B cell (primary cell): ENCODE data around the gene CHST10. TPM values are rescaled to one million over a fixed set of nuclear protein-coding genes. Genes with fewer than 3 reads are reported as not detected.
A peak's percentile ranks its signal among the peaks of the same experiment; 100 is the strongest.

Experiments
- ATAC-seq: fragments of 200-7000 bp; cut with Tn5 transposase; one replicate; pipeline ENCODE4 v1.10.0; 2021; ENCODE audit warnings: low read depth, mild to moderate bottlenecking, moderate number of reproducible peaks, moderate library complexity
- CTCF ChIA-PET: fragments of 350-600 bp; sonication (Branson Sonifier 250); formaldehyde crosslinking; loops from one replicate; lab custom pipeline; 2021; ENCODE audit warnings: antibody characterized with exemption, inconsistent platforms; lab: Charles Lee
- POLR2A ChIA-PET: fragments of 350-600 bp; sonication (Branson Sonifier 250); formaldehyde crosslinking; loops from one replicate; lab custom pipeline; 2021; ENCODE audit warnings: antibody characterized with exemption; lab: Charles Lee
- DNase-seq: peaks from one replicate; pipeline ENCODE4 v3.0.0; 2013
- H2AFZ ChIP-seq: 2 replicates; pipeline ENCODE4 v1.6.1; 2012; ENCODE audit warnings: mild to moderate bottlenecking, low read depth, low read length; ENCODE audit not compliant: insufficient read depth, poor library complexity, severe bottlenecking
- H3K27ac ChIP-seq, 2 donors: 1 replicate in 1 of 2; 2 replicates in 1 of 2; pipeline ENCODE4 v1.5.1; 2012 to 2013; ENCODE audit warnings: low read length in 2 of 2, mild to moderate bottlenecking in 2 of 2, moderate library complexity in 1 of 2
- H3K27me3 ChIP-seq, 4 experiments: fragments of 200-600 bp in 1 of 4; sonication (generic) in 1 of 4; replicated peaks in 1 of 4; 1 replicate in 2 of 4; 2 replicates in 2 of 4; pipeline versions ENCODE4 v1.6.1 to v1.7.0; 2013 to 2016; ENCODE audit warnings: low read length in 3 of 4, mild to moderate bottlenecking in 2 of 4, mixed read lengths in 1 of 4, moderate library complexity in 1 of 4; ENCODE audit not compliant: insufficient read depth in 4 of 4, control insufficient read depth in 3 of 4; ENCODE audit errors: control extremely low read depth in 1 of 4
- H3K36me3 ChIP-seq, 2 experiments: replicated peaks in 1 of 2; 1 replicate in 1 of 2; 2 replicates in 1 of 2; pipeline versions ENCODE4 v1.6.1 to v1.7.1; 2013; ENCODE audit warnings: low read length in 1 of 2; ENCODE audit not compliant: insufficient read depth in 2 of 2, control insufficient read depth in 1 of 2; ENCODE audit errors: control extremely low read depth in 1 of 2, extremely low read depth in 1 of 2
- H3K4me1 ChIP-seq, 2 donors: fragments of 200-600 bp in 1 of 2; sonication (generic) in 1 of 2; 1 replicate in 1 of 2; 2 replicates in 1 of 2; pipeline versions ENCODE4 v1.5.1 to v1.6.1; 2013 to 2017; ENCODE audit warnings: low read length in 2 of 2; ENCODE audit not compliant: control insufficient read depth in 2 of 2, insufficient read depth in 2 of 2
- H3K4me2 ChIP-seq: replicated peaks from 2 replicates; pipeline ENCODE3; 2012; ENCODE audit warnings: mild to moderate bottlenecking, low read depth, low read length; ENCODE audit not compliant: poor library complexity, severe bottlenecking
- H3K4me3 ChIP-seq, 5 experiments: fragments of 200-600 bp in 1 of 5; sonication (generic) in 1 of 5; 1 replicate in 3 of 5; 2 replicates in 2 of 5; pipeline versions ENCODE4 v1.5.1 to v1.7.0; 2011 to 2016; ENCODE audit warnings: low read length in 4 of 5, mild to moderate bottlenecking in 4 of 5, low read depth in 2 of 5, control low read depth in 1 of 5, moderate library complexity in 1 of 5; ENCODE audit not compliant: insufficient read depth in 1 of 5; ENCODE audit errors: control extremely low read depth in 1 of 5, extremely low read depth in 1 of 5
- H3K79me2 ChIP-seq: fragments of 200-600 bp; sonication (generic); one replicate; pipeline ENCODE4 v1.6.0; 2016; ENCODE audit warnings: low read length; ENCODE audit not compliant: control insufficient read depth, insufficient read depth
- H3K9ac ChIP-seq: fragments of 200-600 bp; sonication (generic); 2 replicates; pipeline ENCODE4 v1.6.1; 2017; ENCODE audit warnings: mild to moderate bottlenecking, low read length, moderate library complexity
- H3K9me3 ChIP-seq, 3 donors: one replicate each; pipeline versions ENCODE4 v1.6.1 to v1.7.1; 2013; ENCODE audit warnings: low read length in 2 of 3; ENCODE audit not compliant: control insufficient read depth in 2 of 3, insufficient read depth in 1 of 3; ENCODE audit errors: control extremely low read depth in 1 of 3
- H4K20me1 ChIP-seq: 2 replicates; pipeline ENCODE4 v1.6.0; 2012; ENCODE audit warnings: mild to moderate bottlenecking, low read length; ENCODE audit not compliant: insufficient read depth, control insufficient read depth, poor library complexity, severe bottlenecking
- H3K27ac Mint-ChIP-seq: one replicate; pipeline ENCODE4 v1.8.0; 2021; ENCODE audit warnings: mixed read lengths
- H3K27me3 Mint-ChIP-seq: one replicate; pipeline ENCODE4 v1.8.0; 2021; ENCODE audit warnings: mixed read lengths
- H3K4me1 Mint-ChIP-seq: one replicate; pipeline ENCODE4 v1.8.0; 2021; ENCODE audit warnings: mixed read lengths
- H3K4me3 Mint-ChIP-seq: one replicate; pipeline ENCODE4 v1.8.0; 2021; ENCODE audit warnings: mixed read lengths
- H3K9me3 Mint-ChIP-seq: one replicate; pipeline ENCODE4 v1.8.0; 2022; ENCODE audit warnings: mixed read lengths; ENCODE audit not compliant: insufficient read depth
- EZH2 ChIP-seq: IDR thresholded peaks from 2 replicates; pipeline ENCODE4 v1.6.1; 2012; ENCODE audit warnings: borderline replicate concordance, low read depth, mild to moderate bottlenecking, moderate library complexity, low read length; ENCODE audit not compliant: insufficient read depth, poor library complexity, severe bottlenecking
- WGBS: methylation state at CpG from one replicate; pipeline ENCODE4 v1.1.5; 2013; ENCODE audit warnings: missing lambda C conversion rate; ENCODE audit not compliant: insufficient coverage; 5-methylcytosine and 5-hydroxymethylcytosine counted together
- intact Hi-C: fragments of 100-400 bp; cut with micrococcal nuclease; formaldehyde crosslinking; loops from one replicate; pipeline ENCODE4 v1.10.0; 2022
- polyA plus RNA-seq: library from polyadenylated mRNA; depleted of rRNA; stranded (reverse); fragments of >200 nt; gene quantifications from 2 replicates; pipeline ENCODE4 v1.2.3, GENCODE V29; 2012
- total RNA-seq, 2 donors: library from RNA; stranded (reverse); fragments of 120-200 nt in 1 of 2; gene quantifications; 1 replicate in 1 of 2; 2 replicates in 1 of 2; pipeline versions ENCODE4 v1.2.3 to v1.2.4, GENCODE V29; 2013 to 2022
- TF ChIP-seq, protein P1 (sequence below): fragments of 200-600 bp; IDR thresholded peaks from one replicate; pipeline ENCODE4 v1.8.0; 2022; ENCODE audit warnings: antibody characterized with exemption, mild to moderate bottlenecking

The CHST10 gene
- total and polyA plus RNA-seq, 2 donors (not counting 1 experiment from before 2014, with no cell fraction given), result 5.2 to 9.9 TPM

DNA sequence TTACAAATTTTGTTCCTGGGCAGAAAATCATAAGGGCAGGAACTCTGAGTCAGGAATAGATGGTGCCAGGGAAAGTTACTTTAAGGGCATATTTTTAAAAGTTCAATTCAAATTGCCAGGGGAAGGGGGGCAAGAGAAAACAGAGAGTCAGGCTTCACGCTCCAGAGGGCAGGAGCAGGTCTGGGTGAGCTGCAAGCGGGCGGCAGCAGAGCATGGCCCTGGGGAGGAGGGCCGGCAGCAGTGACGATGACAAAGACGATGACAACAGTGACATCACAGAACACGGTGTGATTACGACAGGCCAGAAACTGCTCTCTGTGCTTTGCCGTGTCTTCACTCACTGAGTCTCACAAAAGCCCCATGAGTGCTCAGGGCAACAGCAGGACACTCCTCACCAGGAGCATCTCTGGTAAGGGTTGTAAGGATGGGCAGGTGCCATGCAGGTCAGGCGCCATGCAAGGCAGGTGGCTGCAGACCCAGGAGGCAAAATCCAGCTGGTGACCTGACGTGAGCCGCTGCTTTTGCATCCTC, 23.3 kb downstream of the CHST10 start:
- H3K36me3 ChIP-seq, result no peaks in the 10 kb centered on the region
- ChIA-PET POLR2A (interaction anchor here (0.7 to 1.3 kb wide), 3 partner anchors 24 to 513 kb away, joined by 3 to 5 read pairs (median 3); partner anchors contain the start of gene PDCL3), CTCF (interaction anchor here (0.6 to 3.7 kb wide), 2 partner anchors 13 to 172 kb away, joined by 3 to 16 read pairs; no protein-coding TSS in a partner anchor)
- peak overlapping the region; percentile 51 for H3K9ac ChIP-seq
- no peak for TF ChIP-seq EZH2
- TF ChIP-seq, protein P1, sequence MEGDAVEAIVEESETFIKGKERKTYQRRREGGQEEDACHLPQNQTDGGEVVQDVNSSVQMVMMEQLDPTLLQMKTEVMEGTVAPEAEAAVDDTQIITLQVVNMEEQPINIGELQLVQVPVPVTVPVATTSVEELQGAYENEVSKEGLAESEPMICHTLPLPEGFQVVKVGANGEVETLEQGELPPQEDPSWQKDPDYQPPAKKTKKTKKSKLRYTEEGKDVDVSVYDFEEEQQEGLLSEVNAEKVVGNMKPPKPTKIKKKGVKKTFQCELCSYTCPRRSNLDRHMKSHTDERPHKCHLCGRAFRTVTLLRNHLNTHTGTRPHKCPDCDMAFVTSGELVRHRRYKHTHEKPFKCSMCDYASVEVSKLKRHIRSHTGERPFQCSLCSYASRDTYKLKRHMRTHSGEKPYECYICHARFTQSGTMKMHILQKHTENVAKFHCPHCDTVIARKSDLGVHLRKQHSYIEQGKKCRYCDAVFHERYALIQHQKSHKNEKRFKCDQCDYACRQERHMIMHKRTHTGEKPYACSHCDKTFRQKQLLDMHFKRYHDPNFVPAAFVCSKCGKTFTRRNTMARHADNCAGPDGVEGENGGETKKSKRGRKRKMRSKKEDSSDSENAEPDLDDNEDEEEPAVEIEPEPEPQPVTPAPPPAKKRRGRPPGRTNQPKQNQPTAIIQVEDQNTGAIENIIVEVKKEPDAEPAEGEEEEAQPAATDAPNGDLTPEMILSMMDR, result no peak
- intact Hi-C loops, result loop anchor here (1.0 to 10.0 kb wide), 3 partner anchors 13 to 469 kb away; no protein-coding TSS in a partner anchor
- Mint-ChIP-seq H3K27me3 (no peaks in the 10 kb centered on the region), H3K9me3 (no peaks in the 10 kb centered on the region), H3K4me1 (peaks cover 33% of the 10 kb centered on the region), H3K4me3 (peak overlapping the region; percentile 81), H3K27ac (peak overlapping the region; percentile 94)
- H3K4me3 ChIP-seq, result peak overlapping the region in 3 of 5 experiments; percentile 25 to 44 (median 28)
- H4K20me1 ChIP-seq, result no peaks in the 10 kb centered on the region
- WGBS, result 35% methylated on average over 12 of the region's 12 CpGs
- H3K9me3 ChIP-seq, result no peaks in the 10 kb centered on the region
- peak overlapping the region; percentile 65 for H3K4me2 ChIP-seq
- peak overlapping the region; percentile 76 to 85 for H3K27ac ChIP-seq
- H2AFZ ChIP-seq, result no peak overlapping the region
- peak; percentile 91 for DNase-seq
- ATAC-seq, result peak; percentile 75
- H3K4me1 ChIP-seq, result peaks cover 25 to 29% of the 10 kb centered on the region in 2 donors
- H3K27me3 ChIP-seq, result no peaks in the 10 kb centered on the region
- no peaks in the 10 kb centered on the region for H3K79me2 ChIP-seq

GRCh38 chr2:100393362-100393761, 24.1 kb downstream of the CHST10 start:
- Histone ChIP-seq H3K27me3 (no peaks in the 10 kb centered on the region), H3K36me3 (no peaks in the 10 kb centered on the region), H3K79me2 (no peaks in the 10 kb centered on the region), H3K27ac (no peak overlapping the region), H3K4me3 (no peak overlapping the region), H4K20me1 (no peaks in the 10 kb centered on the region), H3K4me1 (peaks cover 25 to 29% of the 10 kb centered on the region in 2 donors), H2AFZ (no peak overlapping the region), H3K4me2 (no peak overlapping the region), H3K9me3 (no peaks in the 10 kb centered on the region), H3K9ac (no peak overlapping the region)
- ChIA-PET CTCF (interaction anchor here (0.9 to 3.7 kb wide), 2 partner anchors 13 to 834 kb away, joined by 3 to 16 read pairs; no protein-coding TSS in a partner anchor), POLR2A (no interaction called here)
- 99% methylated on average over 13 of the region's 15 CpGs for WGBS
- ATAC-seq (no peak), DNase-seq (no peak)
- Mint-ChIP-seq H3K4me1 (peaks cover 33% of the 10 kb centered on the region), H3K9me3 (no peaks in the 10 kb centered on the region), H3K4me3 (peak overlapping the region; percentile 81), H3K27ac (peak overlapping the region; percentile 94), H3K27me3 (no peaks in the 10 kb centered on the region)
- intact Hi-C loops, result loop anchor here (10.0 kb wide), 2 partner anchors 279 to 469 kb away; no protein-coding TSS in a partner anchor
- no peak for TF ChIP-seq EZH2
- TF ChIP-seq, protein P1, result no peak
